ENCODE results near the gene TMPRSS11A. TPM values are rescaled to one million over a fixed set of nuclear protein-coding genes. Genes with fewer than 3 reads are reported as not detected.

TMPRSS11A gene
- total RNA-seq, 3 donors from 2014 or later: not detected

- no peak overlapping the region for H3K4me3 ChIP-seq
- H3K9me3 ChIP-seq: no peaks in the 10 kb centered on the region
- TF ChIP-seq POLR2A (IDR thresholded peaks at IDR 0.05) (no peak), CTCF (IDR thresholded peaks at IDR 0.05) (no peak), POLR2AphosphoS5 (IDR thresholded peaks at IDR 0.05) (no peak)
- H3K27ac ChIP-seq: no peak overlapping the region
- H3K27me3 ChIP-seq: no peaks in the 10 kb centered on the region
- H3K4me1 ChIP-seq: no peaks in the 10 kb centered on the region
- intact Hi-C loops (cut with DNase I; ENCODE audit: low total_unique reads): no loop called here
- no peak for DNase-seq (ENCODE audit: low spot score in 2 of 2)
- no peaks in the 10 kb centered on the region for H3K36me3 ChIP-seq
These were observed 79.8 kb downstream of the TMPRSS11A start for GRCh38 chr4:67883458-67883857.

- Histone ChIP-seq H3K4me3 (no peak overlapping the region), H3K4me1 (no peaks in the 10 kb centered on the region), H3K36me3 (no peaks in the 10 kb centered on the region), H3K27me3 (no peaks in the 10 kb centered on the region), H3K27ac (no peak overlapping the region), H3K9me3 (no peaks in the 10 kb centered on the region)
- intact Hi-C loops (cut with DNase I; ENCODE audit: low total_unique reads): no loop called here
- no peak for DNase-seq (ENCODE audit: low spot score in 2 of 2)
- no peak for TF ChIP-seq POLR2AphosphoS5 (IDR thresholded peaks at IDR 0.05)
- TF ChIP-seq POLR2A (IDR thresholded peaks at IDR 0.05): no peak
- TF ChIP-seq CTCF (IDR thresholded peaks at IDR 0.05): no peak
These were observed 82.3 kb downstream of the TMPRSS11A start for GRCh38 chr4:67880866-67881610.

- H3K36me3 ChIP-seq: no peaks in the 10 kb centered on the region
- H3K9me3 ChIP-seq: no peaks in the 10 kb centered on the region
- intact Hi-C loops (cut with DNase I; ENCODE audit: low total_unique reads): no loop called here
- DNase-seq (ENCODE audit: low spot score in 2 of 2): no peak
- H3K4me1 ChIP-seq: no peaks in the 10 kb centered on the region
- no peak overlapping the region for H3K4me3 ChIP-seq
- no peaks in the 10 kb centered on the region for H3K27me3 ChIP-seq
- H3K27ac ChIP-seq: no peak overlapping the region
- TF ChIP-seq POLR2A (IDR thresholded peaks at IDR 0.05) (no peak), CTCF (IDR thresholded peaks at IDR 0.05) (no peak), POLR2AphosphoS5 (IDR thresholded peaks at IDR 0.05) (no peak)
These were observed 83.8 kb downstream of the TMPRSS11A start for GRCh38 chr4:67879486-67879885.

GRCh38 chr4:67877086-67877485 lies 86.2 kb downstream of the TMPRSS11A start:
- TF ChIP-seq POLR2AphosphoS5 (IDR thresholded peaks at IDR 0.05) (no peak), POLR2A (IDR thresholded peaks at IDR 0.05) (no peak), CTCF (IDR thresholded peaks at IDR 0.05) (no peak)
- no peak for DNase-seq (ENCODE audit: low spot score in 2 of 2)
- no peak overlapping the region for H3K4me3 ChIP-seq
- no peaks in the 10 kb centered on the region for H3K9me3 ChIP-seq
- H3K4me1 ChIP-seq: no peaks in the 10 kb centered on the region
- H3K27ac ChIP-seq: no peak overlapping the region
- intact Hi-C loops (cut with DNase I; ENCODE audit: low total_unique reads): no loop called here
- H3K36me3 ChIP-seq: no peaks in the 10 kb centered on the region
- no peaks in the 10 kb centered on the region for H3K27me3 ChIP-seq

- Histone ChIP-seq H3K27me3 (no peaks in the 10 kb centered on the region), H3K9me3 (no peaks in the 10 kb centered on the region), H3K36me3 (no peaks in the 10 kb centered on the region), H3K27ac (no peak overlapping the region), H3K4me3 (no peak overlapping the region), H3K4me1 (no peaks in the 10 kb centered on the region)
- DNase-seq (ENCODE audit: low spot score in 2 of 2): no peak
- TF ChIP-seq POLR2AphosphoS5 (IDR thresholded peaks at IDR 0.05): no peak
- TF ChIP-seq POLR2A (IDR thresholded peaks at IDR 0.05): no peak
- no peak for TF ChIP-seq CTCF (IDR thresholded peaks at IDR 0.05)
- intact Hi-C loops (cut with DNase I; ENCODE audit: low total_unique reads): no loop called here
These were observed 88.3 kb downstream of the TMPRSS11A start for GRCh38 chr4:67874986-67875385.
